Panc1 (cell line): ENCODE results near the gene CYSRT1.

Experiments used
- CTCF ChIP-seq: fragments of 450-650 bp; IDR thresholded peaks from 2 replicates; pipeline ENCODE4 v1.5.1; 2017; ENCODE audit warnings: mild to moderate bottlenecking
- POLR2AphosphoS5 ChIP-seq: IDR thresholded peaks from 2 replicates; pipeline ENCODE4 v1.6.1; 2012; ENCODE audit warnings: mild to moderate bottlenecking, low read depth, low read length, moderate library complexity
- SIN3A ChIP-seq: IDR thresholded peaks from 2 replicates; pipeline ENCODE4 v1.6.1; 2012; ENCODE audit warnings: low read depth, mild to moderate bottlenecking, low read length, moderate library complexity, borderline replicate concordance; ENCODE audit not compliant: insufficient read depth
- TCF7L2 ChIP-seq: IDR thresholded peaks from 2 replicates; pipeline ENCODE4 v1.6.1; 2011; ENCODE audit warnings: mild to moderate bottlenecking, low read depth, low read length, inconsistent platforms

GRCh38 chr9:137247916-137248175, 22.9 kb downstream of the CYSRT1 start:
- TF ChIP-seq CTCF = no peak
- TF ChIP-seq SIN3A = no peak
- TF ChIP-seq TCF7L2 = no peak
- no peak for TF ChIP-seq POLR2AphosphoS5
